Mesodermal cell (in vitro differentiated cells): ENCODE data around the gene CYP2D6.

Source experiments
- H3K27ac ChIP-seq: 2 replicates; pipeline ENCODE4 v1.7.0; 2013; ENCODE audit warnings: mild to moderate bottlenecking, low read depth, low read length, moderate library complexity; ENCODE audit not compliant: severe bottlenecking
- H3K36me3 ChIP-seq: 2 replicates; pipeline ENCODE4 v1.7.1; 2013; ENCODE audit warnings: mild to moderate bottlenecking, low read length, moderate library complexity; ENCODE audit not compliant: control insufficient read depth, insufficient read depth
- H3K4me1 ChIP-seq: one replicate; pipeline ENCODE4 v1.7.1; 2013; ENCODE audit warnings: mild to moderate bottlenecking, low read length; ENCODE audit not compliant: insufficient read depth, control insufficient read depth, poor library complexity, severe bottlenecking
- H3K4me3 ChIP-seq: 2 replicates; pipeline ENCODE4 v1.7.0; 2013; ENCODE audit warnings: low read length, control low read depth, mild to moderate bottlenecking; ENCODE audit not compliant: insufficient read depth, poor library complexity, severe bottlenecking; ENCODE audit errors: extremely low read depth
- H3K9me3 ChIP-seq: 2 replicates; pipeline ENCODE4 v1.7.1; 2013; ENCODE audit warnings: mild to moderate bottlenecking, low read length, moderate library complexity; ENCODE audit not compliant: control insufficient read depth
- WGBS, 2 experiments: methylation state at CpG; one replicate each; pipeline ENCODE4 v1.1.5; 2013; ENCODE audit warnings: missing lambda C conversion rate in 2 of 2; ENCODE audit not compliant: insufficient coverage in 2 of 2; 5-methylcytosine and 5-hydroxymethylcytosine counted together

Gene CYP2D6

DNA sequence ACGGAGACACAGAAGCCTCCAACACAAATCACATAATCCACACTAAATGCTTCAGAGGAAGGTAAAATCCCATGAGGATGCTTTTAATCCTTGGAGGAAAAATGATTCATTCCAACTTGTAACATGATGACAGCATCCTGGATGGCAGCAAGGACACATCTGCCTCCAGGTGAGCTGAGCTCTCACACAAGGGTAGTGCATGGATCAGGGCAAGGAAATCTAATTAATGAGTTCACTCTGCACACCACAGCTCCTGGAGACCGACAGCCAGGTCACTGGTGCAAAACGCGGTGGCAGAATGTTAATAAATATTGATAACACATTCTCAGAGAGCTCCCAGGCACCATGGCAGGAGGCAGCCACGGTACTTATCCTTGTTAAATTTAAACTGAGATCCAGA lies 40.3 kb upstream of the CYP2D6 start:
- Histone ChIP-seq H3K9me3 (no peaks in the 10 kb centered on the region), H3K4me1 (peaks cover 33% of the 10 kb centered on the region), H3K27ac (no peak overlapping the region), H3K4me3 (no peak overlapping the region), H3K36me3 (peaks cover 35% of the 10 kb centered on the region)
- WGBS, 2 experiments: 80 to 100% methylated on average over 1 of the region's 5 CpGs

DNA sequence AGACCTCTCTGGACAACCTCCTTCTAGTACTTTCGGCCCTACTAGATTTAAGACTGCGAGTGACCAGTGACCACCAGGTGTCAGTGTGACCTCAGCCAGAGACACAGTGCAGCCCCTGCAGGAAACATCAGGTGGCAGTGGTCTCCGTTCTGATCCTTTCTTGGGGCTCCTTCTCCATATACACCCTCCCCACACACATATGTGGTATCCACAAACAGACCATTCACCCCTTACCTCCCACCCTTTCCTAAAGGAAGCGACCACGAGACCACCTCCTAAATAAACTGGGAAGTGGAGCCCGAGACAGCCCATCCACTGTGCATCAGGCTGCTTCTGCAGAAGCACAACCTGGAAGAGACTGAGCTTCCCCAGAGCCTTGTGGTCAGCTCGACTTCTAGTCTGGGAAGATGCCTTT lies 38.5 kb upstream of the CYP2D6 start:
- Histone ChIP-seq H3K27ac (no peak overlapping the region), H3K4me3 (no peak overlapping the region), H3K36me3 (peaks cover 42% of the 10 kb centered on the region), H3K4me1 (peaks cover 33% of the 10 kb centered on the region), H3K9me3 (no peaks in the 10 kb centered on the region)
- 38 to 45% methylated on average over 7 of the region's 7 CpGs for WGBS, 2 experiments

DNA sequence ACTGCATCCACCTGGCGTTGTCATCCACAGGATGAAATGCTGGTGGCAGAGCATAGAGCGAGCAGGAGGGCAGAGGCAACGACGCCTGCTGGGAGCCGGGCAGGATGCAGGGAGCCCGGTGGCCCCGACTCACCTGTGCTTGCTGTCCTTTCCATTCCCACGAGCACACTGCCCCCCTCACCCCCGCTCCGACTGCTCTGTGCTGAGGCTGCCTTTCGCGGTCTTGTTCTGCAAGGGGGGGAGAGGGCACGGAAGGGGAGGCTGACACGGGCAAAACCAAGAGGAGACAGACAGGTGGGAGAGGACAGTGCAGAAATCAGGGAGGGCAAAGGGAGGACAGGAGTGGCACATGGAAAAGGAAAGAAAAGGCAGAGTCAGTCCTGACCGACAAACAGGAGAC lies 37.9 kb upstream of the CYP2D6 start:
- H3K9me3 ChIP-seq: no peaks in the 10 kb centered on the region
- H3K27ac ChIP-seq: no peak overlapping the region
- WGBS, 2 experiments: 89 to 94% methylated on average over 10 to 12 of the region's 15 CpGs
- H3K4me3 ChIP-seq: no peak overlapping the region
- peaks cover 27% of the 10 kb centered on the region for H3K4me1 ChIP-seq
- peaks cover 42% of the 10 kb centered on the region for H3K36me3 ChIP-seq

GRCh38 chr22:42167066-42167465 lies 36.5 kb upstream of the CYP2D6 start:
- Histone ChIP-seq H3K4me3 (no peak overlapping the region), H3K27ac (no peak overlapping the region), H3K36me3 (peaks cover 56% of the 10 kb centered on the region), H3K4me1 (peaks cover 14% of the 10 kb centered on the region), H3K9me3 (no peaks in the 10 kb centered on the region)
- WGBS, 2 experiments: 87 to 91% methylated on average over 8 to 9 of the region's 10 CpGs

DNA sequence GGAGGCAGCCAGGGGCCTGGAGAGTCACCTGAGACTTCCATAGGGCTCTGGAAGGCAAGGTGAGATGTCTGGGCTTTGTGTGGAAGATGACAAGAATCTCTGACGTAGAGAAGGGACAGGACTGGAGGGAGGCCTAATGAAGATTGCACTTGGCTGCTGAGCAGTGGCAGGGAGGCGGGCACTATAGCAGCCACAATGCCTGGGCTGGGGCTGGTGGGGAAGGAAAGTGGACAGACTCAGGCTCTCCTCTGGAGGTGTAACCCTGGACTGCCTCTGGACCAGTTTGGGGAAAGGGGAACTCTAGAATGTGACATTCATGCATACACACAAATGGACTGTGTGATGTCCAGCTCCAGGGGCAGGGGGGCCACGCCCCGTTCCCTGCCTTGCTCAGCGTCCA lies 34.3 kb upstream of the CYP2D6 start:
- 93 to 95% methylated on average over 5 of the region's 5 CpGs for WGBS, 2 experiments
- peaks cover 57% of the 10 kb centered on the region for H3K36me3 ChIP-seq
- no peaks in the 10 kb centered on the region for H3K9me3 ChIP-seq
- H3K4me3 ChIP-seq: no peak overlapping the region
- no peak overlapping the region for H3K27ac ChIP-seq
- H3K4me1 ChIP-seq: peaks cover 2% of the 10 kb centered on the region

DNA sequence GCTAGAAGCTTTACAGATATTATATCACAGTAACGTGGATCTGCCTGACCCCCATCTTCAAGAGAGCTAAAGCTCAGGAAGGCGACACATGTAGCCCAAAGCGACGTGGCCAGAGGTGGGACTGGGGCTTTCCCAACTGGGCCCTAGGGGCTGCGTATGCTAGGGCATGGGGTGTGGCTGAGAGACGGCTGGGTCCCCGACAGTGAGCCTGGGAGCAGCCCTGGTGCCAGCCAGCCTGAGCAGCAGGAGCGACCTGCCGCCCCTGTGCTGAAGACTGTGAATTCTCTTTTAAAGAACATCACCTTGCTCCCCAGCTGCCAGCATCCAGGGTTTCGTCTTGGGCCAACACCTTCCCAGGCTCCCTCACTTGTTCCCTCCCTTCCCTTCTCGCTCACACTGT lies 32.9 kb upstream of the CYP2D6 start:
- no peaks in the 10 kb centered on the region for H3K9me3 ChIP-seq
- no peak overlapping the region for H3K27ac ChIP-seq
- peaks cover 63% of the 10 kb centered on the region for H3K36me3 ChIP-seq
- 97 to 99% methylated on average over 10 to 11 of the region's 11 CpGs for WGBS, 2 experiments
- no peak overlapping the region for H3K4me3 ChIP-seq
- peaks cover 2% of the 10 kb centered on the region for H3K4me1 ChIP-seq

DNA sequence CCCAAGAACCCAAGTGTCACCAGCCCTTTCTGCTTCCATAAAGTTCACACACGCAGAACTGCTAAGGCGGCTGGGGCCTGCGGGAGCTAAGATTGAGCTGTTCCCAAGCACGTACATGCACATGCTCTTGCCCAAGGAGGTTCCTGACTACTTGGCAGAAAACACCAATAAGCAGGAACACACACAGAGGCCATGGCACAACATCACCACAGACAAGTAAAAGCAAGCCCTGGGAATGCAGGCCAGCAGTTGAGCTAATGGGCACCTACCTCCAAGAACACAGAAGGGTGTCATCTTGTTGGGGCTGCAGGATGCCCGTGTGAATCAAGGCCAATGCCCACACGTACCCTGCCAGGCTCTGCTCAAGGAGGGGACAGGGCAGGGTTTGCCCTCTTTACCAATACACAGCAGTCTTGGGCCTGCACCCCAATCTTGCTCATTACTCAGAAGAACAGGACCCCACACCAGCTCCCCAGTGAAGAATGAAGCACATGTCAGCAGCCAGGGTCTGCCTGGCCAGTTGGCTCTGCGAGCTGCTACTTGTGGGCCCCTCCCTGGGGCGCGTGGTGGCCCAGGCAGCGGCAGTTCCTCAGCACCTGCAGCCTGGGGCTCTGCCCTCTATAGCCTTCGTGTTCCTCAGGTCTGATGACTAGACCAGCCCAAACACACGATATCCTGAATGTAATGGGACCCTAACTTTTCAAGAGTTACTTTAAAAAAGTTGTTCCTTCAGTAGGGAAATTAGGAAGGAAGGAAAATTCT lies 32.3 kb upstream of the CYP2D6 start:
- Histone ChIP-seq H3K4me3 (no peak overlapping the region), H3K4me1 (peaks cover 2% of the 10 kb centered on the region), H3K36me3 (peaks cover 62% of the 10 kb centered on the region), H3K27ac (no peak overlapping the region), H3K9me3 (no peaks in the 10 kb centered on the region)
- WGBS, 2 experiments: 97 to 99% methylated on average over 10 to 11 of the region's 12 CpGs

DNA sequence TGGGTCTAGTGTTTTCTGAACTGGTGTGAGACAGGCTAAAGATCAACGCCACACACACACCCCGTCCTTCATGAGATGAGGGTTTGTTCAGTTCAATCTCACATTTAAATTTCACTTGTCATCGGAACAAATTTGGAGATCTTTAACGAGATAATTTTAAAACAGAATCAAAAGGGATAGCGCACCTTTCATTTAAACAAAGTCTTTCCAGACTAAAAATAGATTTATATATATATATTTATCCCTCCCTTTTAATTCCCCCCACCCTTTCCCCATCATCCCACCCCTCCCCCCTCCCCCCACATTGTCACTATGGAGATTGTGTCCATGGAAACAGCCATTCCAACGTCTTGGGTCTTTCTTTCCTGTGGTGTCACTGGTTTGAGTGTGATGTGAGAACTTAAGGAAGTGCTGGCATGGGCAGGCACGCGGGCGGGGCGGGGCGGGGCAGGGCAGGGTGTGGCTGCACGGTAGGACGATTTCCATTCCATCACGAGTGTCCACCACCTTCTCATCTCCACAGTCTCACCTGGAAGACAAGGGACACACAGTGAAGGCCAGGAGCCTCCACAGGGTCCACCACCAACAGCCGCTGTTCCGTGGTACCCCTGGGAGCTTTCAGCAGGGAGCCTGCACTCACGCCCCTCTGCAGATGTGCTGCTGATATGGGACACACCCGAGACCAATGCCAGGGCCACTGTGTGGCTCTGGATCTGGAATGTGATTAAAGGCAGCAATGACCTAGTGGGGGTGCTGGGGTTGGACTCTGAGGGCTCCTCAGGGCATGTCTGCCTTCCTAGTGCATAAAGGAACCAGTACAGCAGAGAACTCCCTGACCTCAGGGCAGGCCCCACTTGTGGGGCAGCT lies 30.5 kb upstream of the CYP2D6 start:
- Histone ChIP-seq H3K4me1 (peaks cover 2% of the 10 kb centered on the region), H3K27ac (no peak overlapping the region), H3K9me3 (no peaks in the 10 kb centered on the region), H3K36me3 (peaks cover 63% of the 10 kb centered on the region), H3K4me3 (no peak overlapping the region)
- 82 to 96% methylated on average over 7 to 10 of the region's 18 CpGs for WGBS, 2 experiments

DNA sequence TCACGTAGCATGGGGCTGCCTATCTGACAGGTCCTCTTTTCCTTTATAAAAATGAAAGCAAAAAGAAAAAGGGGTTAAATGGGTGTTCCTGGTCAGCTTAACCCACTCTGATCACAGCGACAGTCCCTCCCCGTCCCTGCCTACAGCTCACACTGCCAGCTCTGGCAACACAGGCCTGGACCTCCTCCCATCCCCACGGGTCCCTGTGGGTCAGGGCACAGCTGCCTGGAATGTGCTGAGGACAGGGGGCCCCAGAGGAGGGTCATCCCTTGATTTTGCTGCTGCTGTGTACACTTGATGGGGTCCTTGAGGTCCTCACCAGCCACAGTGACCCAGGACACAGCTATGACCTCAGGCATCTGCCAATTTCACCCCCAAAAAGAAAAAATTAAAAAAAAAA lies 29.6 kb upstream of the CYP2D6 start:
- 100% methylated on average over 2 of the region's 4 CpGs; no CpG with 5 or more reads in 1 of the 2 experiments for WGBS, 2 experiments
- no peak overlapping the region for H3K27ac ChIP-seq
- H3K9me3 ChIP-seq: no peaks in the 10 kb centered on the region
- no peak overlapping the region for H3K4me3 ChIP-seq
- peaks cover 63% of the 10 kb centered on the region for H3K36me3 ChIP-seq
- peaks cover 2% of the 10 kb centered on the region for H3K4me1 ChIP-seq

GRCh38 chr22:42158456-42159132 lies 28.0 kb upstream of the CYP2D6 start:
- WGBS, 2 experiments: 89 to 93% methylated on average over 11 to 14 of the region's 16 CpGs
- H3K9me3 ChIP-seq: no peaks in the 10 kb centered on the region
- H3K36me3 ChIP-seq: peaks cover 68% of the 10 kb centered on the region
- H3K27ac ChIP-seq: no peak overlapping the region
- H3K4me1 ChIP-seq: peaks cover 2% of the 10 kb centered on the region
- H3K4me3 ChIP-seq: no peak overlapping the region
